AG09309 (cell line): ENCODE results near the gene ETV3.
"Not testable (repeated sequence)": the region's sequence is repeated elsewhere in the genome, so short reads cannot be mapped to it uniquely, and the experiment has no call there.

Experiments
- DNase-seq: peaks from one replicate; pipeline ENCODE4 v3.0.0-alpha.2; 2010; ENCODE audit warnings: low read depth
- H3K4me3 ChIP-seq: 2 replicates; pipeline ENCODE4 v1.5.1; 2011; ENCODE audit warnings: mild to moderate bottlenecking, low read depth, low read length, moderate library complexity; ENCODE audit not compliant: control insufficient read depth
- CTCF ChIP-seq: IDR thresholded peaks from 2 replicates; pipeline ENCODE4 v1.5.1; 2011; ENCODE audit warnings: mild to moderate bottlenecking, low read depth, low read length, inconsistent platforms; ENCODE audit not compliant: insufficient read depth, control insufficient read depth; ENCODE audit errors: missing control alignments

Gene ETV3

GRCh38 chr1:157138220-157139051 is at the start of gene ETV3:
TSS of gene ETV3 (minus strand) at chr1:157138395. CDS start at chr1:157136352, 2,043 bp downstream.
- DNase-seq: peak; percentile 68
- TF ChIP-seq CTCF: no peak
- H3K4me3 ChIP-seq: peak within 1 kb of the TSS; percentile 94

GRCh38 chr1:157186281-157186992 is 48.2 kb upstream of the ETV3 start:
- DNase-seq: no peak
- TF ChIP-seq CTCF: no peak
- no peak overlapping the region for H3K4me3 ChIP-seq

DNA sequence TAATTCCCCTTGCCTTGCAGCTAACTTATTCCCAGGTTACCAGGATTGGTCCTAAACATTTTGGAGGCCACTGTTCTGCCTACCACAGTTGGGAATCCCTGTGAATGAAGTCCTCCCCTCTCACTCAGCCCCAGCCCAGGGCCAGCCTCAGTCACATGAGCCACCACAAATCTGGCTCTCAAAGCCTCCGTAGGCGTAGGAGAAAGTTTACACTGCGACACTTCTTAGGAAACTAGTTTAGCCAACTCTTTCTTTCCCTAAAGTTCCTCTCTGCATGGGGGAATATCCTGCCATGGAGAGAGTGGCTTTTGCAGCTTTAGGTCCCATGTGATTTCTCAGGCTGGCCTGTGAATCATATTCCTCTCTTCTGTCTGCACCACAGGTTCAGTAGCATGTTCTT is 45.7 kb upstream of the ETV3 start:
- H3K4me3 ChIP-seq: no peak overlapping the region
- DNase-seq: no peak
- TF ChIP-seq CTCF: no peak

GRCh38 chr1:157182371-157182770 is 44.2 kb upstream of the ETV3 start:
- not testable (repeated sequence) for DNase-seq, H3K4me3 ChIP-seq

DNA sequence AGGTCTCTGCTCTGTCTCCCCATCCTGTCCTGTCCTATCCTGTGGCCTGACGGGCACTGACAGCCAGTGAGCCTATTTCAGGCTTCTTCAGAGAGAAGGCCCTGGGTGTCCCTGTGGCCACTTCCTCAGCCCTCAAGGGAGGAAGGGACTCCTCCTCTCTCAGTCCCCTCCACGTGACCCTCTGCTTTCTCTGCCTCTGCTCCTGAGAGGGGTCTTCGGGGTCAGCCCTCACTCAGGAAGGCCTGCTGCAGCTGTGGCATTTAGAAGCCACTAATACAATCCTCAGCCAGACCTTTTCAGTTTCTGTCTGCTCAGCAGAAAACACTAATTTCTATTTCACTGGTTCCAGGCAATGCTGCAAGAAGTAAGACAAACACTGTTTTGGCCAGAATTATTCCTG is 43.6 kb upstream of the ETV3 start:
- H3K4me3 ChIP-seq: no peak overlapping the region
- no peak for DNase-seq
- TF ChIP-seq CTCF: no peak

GRCh38 chr1:157181258-157181657 is 43.1 kb upstream of the ETV3 start:
- H3K4me3 ChIP-seq: no peak overlapping the region
- TF ChIP-seq CTCF: no peak
- DNase-seq: no peak

DNA sequence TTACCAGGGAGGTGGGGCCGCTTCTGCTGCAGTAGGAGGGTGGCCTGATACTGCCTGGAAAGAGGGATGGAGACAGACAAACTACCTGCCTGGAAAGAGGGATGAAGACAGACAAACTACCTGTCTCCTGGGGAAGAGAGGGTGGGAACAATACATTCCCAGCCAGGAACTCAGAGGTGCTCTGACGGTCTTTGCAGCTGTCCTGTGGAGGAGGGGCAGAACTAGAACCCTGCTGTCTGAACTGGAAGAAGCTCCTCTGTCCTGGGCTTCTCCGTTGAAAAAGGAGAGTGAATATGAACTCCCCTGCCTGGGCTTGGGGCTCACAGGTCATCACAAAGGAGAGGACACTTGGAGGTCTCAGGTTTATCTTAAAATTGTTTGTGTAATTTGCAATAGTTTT is 40.3 kb upstream of the ETV3 start:
- H3K4me3 ChIP-seq: no peak overlapping the region
- TF ChIP-seq CTCF: no peak
- DNase-seq: no peak
